Stomach (tissue), 4 donors: ENCODE measurements around the gene MNAT1.

ENCODE experiments used
- CTCF ChIP-seq, 7 experiments: fragments of 450-650 bp in 4 of 7; fragments of 200-600 bp in 3 of 7; sonication (generic) in 3 of 7; IDR thresholded peaks; one replicate each; pipeline ENCODE4 v1.5.1; 2016 to 2019; ENCODE audit warnings: antibody characterized with exemption in 7 of 7, control low read depth in 2 of 7, mild to moderate bottlenecking in 1 of 7
- POLR2A ChIP-seq, 4 donors: fragments of 450-650 bp; IDR thresholded peaks; one replicate each; pipeline ENCODE4 v1.6.1; 2016; ENCODE audit warnings: antibody characterized with exemption in 4 of 4, control low read depth in 2 of 4, mild to moderate bottlenecking in 1 of 4, moderate library complexity in 1 of 4

- TF ChIP-seq CTCF (IDR thresholded peaks at IDR 0.05) (no peak), POLR2A (IDR thresholded peaks at IDR 0.05) (no peak)
Measured at GRCh38 chr14:60981633-60982455, 247.3 kb downstream of the MNAT1 start.
